Large intestine (tissue), 3 donors: Measurements from ENCODE around the gene NFKBIE. TPM values are rescaled to one million over a fixed set of nuclear protein-coding genes. Genes with fewer than 3 reads are reported as not detected.

Experiments used
- DNase-seq, 2 donors: peaks; one replicate each; pipeline versions ENCODE4 v3.0.0 to v3.0.0-alpha.2; 2013
- H3K27ac ChIP-seq: one replicate; pipeline ENCODE4 v1.5.1; 2013; ENCODE audit warnings: low read length
- H3K27me3 ChIP-seq: 2 replicates; pipeline ENCODE4 v1.6.1; 2013; ENCODE audit warnings: low read length; ENCODE audit not compliant: control insufficient read depth, insufficient read depth
- H3K36me3 ChIP-seq: 2 replicates; pipeline ENCODE4 v1.6.1; 2013; ENCODE audit warnings: low read length; ENCODE audit not compliant: control insufficient read depth, insufficient read depth
- H3K4me1 ChIP-seq: one replicate; pipeline ENCODE4 v1.6.1; 2013; ENCODE audit warnings: low read length; ENCODE audit not compliant: control insufficient read depth, insufficient read depth
- H3K4me3 ChIP-seq: one replicate; pipeline ENCODE4 v1.5.1; 2013; ENCODE audit warnings: low read length
- H3K9me3 ChIP-seq: one replicate; pipeline ENCODE4 v1.6.1; 2013; ENCODE audit warnings: mild to moderate bottlenecking, low read depth, low read length, moderate library complexity; ENCODE audit not compliant: control insufficient read depth
- WGBS: methylation state at CpG from one replicate; pipeline ENCODE4 v1.1.5; 2013; ENCODE audit warnings: low lambda C conversion rate; ENCODE audit not compliant: insufficient coverage; 5-methylcytosine and 5-hydroxymethylcytosine counted together
- polyA plus RNA-seq: library from polyadenylated mRNA; unstranded; fragments of 120-200 nt; gene quantifications from one replicate; pipeline ENCODE4 v1.2.1, GENCODE V29; 2013

NFKBIE gene
- polyA plus RNA-seq, 1 donor, result 10.5 TPM

DNA sequence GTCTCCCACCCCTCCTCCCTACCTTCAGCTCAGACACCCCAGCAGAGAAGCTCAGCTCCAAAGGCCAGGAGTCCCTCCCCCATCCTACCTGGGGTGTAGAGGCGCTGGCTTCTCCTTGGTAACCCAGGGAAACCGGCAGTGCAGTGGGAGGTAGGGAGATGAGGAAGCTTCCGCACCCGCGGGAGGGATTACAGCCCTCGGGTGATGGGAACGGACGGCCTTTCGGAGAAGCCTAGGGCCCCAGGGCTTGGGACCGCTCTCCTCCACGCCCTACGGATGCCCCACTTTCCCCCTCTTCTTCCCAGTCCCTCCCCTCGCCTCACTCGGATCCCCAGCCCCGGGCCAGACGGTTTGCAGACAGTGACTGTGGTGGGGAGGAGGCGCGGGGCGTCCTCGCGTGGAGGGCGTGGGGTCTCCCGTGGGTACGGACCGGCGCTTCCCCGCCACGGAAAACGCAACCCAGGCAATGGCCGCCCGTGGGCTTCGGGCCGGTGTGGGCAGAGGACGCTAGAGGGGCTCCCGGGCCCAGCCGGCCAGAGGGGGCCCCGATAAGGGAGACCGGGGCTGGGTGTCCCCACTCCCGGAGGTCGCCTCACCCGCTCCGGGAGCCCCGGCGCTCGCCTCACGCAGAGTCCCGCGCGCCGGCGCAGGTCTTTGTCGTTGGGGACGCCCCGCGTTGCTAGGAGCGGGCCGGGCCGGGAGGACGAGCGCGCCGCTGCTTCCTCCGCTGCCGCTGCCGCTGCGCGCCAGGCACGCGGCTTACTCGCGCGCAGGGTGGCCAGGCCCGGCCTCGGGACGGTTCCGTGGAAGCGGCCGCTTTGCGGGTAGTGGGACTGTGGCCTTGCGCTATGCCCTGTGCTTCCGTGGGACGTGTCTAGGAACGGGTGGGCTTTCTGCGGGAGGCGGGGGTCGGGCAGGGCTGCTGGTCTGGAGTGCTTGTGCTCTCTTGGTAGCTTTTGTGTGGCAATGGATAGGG lies 32.0 kb upstream of the NFKBIE start:
- Histone ChIP-seq H3K27ac (no peak overlapping the region), H3K27me3 (peaks cover 44% of the 10 kb centered on the region), H3K36me3 (peaks cover 26% of the 10 kb centered on the region), H3K4me1 (peaks cover 17% of the 10 kb centered on the region), H3K9me3 (no peaks in the 10 kb centered on the region), H3K4me3 (peak overlapping the region; percentile 35)
- peak in 1 of 2 donors; percentile 51 for DNase-seq
- WGBS, result no CpG with 5 or more reads among the region's 86 CpGs

DNA sequence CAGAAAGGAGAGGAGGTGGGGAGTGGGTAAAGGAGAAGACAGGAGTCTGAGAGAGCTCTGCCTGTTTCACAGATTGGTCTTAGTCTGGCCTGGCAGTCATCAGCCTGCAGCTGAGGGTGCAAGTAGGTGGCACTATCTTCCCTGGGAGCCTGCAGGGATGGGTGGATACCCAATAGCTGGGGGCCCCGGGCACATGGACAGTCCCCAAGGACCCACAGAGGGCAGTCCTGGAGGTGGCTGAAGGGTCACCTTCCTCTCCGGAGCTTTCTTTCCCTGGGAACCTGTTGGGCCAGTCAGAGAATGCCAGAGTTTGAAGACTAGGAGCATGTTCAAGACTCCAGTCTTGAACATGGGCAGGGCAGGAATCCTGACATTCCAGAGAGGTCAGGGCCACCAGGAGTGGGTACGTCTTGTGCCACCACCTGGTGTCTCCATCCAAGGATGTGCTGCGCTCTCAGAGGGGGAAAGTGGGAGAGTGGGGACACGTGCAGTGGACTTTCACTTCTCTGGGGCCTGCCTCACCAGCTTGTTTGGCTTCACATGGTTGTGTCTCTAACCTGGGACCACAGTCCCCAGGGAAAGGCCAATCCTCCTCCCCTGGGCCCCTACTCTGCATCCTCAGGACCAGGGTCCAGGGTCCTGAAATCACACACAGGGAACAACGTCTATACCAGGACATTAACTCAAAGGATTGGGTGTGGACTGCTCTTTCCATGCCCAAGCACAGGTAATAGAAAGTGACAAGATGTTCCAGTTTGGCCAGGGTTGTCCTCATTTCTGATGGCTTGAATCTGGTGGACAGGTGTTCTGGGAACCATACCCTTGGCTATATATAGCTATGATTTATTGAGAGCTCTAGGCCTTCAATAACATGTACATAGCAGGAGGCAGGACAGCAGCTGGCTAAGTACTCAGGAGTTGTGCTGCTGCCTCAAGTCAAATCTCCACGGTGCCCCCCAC lies 29.8 kb upstream of the NFKBIE start:
- no peak overlapping the region for H3K4me3 ChIP-seq
- no peak overlapping the region for H3K27ac ChIP-seq
- no peaks in the 10 kb centered on the region for H3K9me3 ChIP-seq
- H3K27me3 ChIP-seq, result peaks cover 63% of the 10 kb centered on the region
- H3K4me1 ChIP-seq, result peaks cover 17% of the 10 kb centered on the region
- no peak for DNase-seq
- H3K36me3 ChIP-seq, result peaks cover 4% of the 10 kb centered on the region
- no CpG with 5 or more reads among the region's 7 CpGs for WGBS

DNA sequence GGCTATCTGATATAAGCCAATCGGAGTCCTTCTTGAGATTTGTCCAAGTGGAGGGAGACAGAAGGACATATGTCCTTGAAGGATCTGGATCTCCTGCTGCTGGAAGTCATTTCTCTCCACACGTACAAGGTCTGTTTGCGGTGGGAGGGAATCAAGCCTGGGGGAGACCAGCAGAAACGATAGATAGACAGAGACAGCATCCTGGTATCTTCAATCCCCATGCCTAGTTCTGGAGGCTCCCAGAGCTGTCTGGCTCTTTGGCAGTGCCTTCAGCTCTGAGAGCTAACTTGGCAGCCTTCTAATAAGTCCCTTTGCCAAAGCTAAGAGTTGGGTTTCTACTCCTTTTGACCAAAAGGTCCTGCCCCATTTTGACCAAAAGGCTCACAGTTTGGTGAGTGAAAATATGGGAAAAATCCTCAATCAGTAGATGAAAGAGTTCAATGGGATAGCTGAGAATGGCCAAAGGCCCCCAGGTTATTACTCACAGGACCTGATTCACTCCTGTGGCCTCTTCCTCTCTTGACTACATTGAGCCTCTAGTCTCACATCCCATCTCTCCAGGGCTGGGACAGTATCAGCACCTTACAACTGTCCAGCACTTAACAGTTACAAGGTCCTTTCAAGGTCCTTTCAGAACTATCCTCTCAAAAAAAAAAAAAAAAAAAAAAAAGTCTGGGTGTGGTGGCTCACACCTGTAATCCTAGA lies 27.5 kb upstream of the NFKBIE start:
- no CpG with 5 or more reads among the region's 4 CpGs for WGBS

DNA sequence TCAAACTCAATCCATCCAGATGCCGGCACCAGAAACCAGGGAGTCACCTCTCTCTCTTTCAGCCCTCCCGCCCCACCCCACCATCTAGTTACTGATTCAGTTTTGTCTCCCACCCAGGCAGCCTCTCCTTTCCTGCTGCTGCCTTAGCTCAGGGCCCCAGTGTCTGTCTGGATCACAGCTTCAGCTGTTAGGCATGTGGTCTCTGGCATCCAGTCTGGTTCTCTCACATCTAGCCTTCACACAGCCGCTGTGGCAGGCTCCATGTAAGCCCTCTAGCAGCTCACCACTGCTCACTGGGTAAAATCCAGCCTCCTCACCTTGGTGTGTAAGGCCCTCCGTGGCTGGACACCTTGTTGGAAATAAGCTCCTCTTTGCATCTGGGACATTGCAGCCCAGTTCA lies 26.5 kb upstream of the NFKBIE start:
- Histone ChIP-seq H3K27me3 (peaks cover 74% of the 10 kb centered on the region), H3K9me3 (no peaks in the 10 kb centered on the region), H3K4me3 (no peak overlapping the region), H3K36me3 (no peaks in the 10 kb centered on the region), H3K4me1 (peaks cover 2% of the 10 kb centered on the region), H3K27ac (no peak overlapping the region)
- no peak for DNase-seq
- no CpG with 5 or more reads among the region's 4 CpGs for WGBS

More for the DNA sequence above, 27.5 kb upstream of the NFKBIE start:
- peaks cover 9% of the 10 kb centered on the region for H3K4me1 ChIP-seq
- H3K27me3 ChIP-seq, result peaks cover 76% of the 10 kb centered on the region
- no peak overlapping the region for H3K27ac ChIP-seq
- no peaks in the 10 kb centered on the region for H3K36me3 ChIP-seq
- no peaks in the 10 kb centered on the region for H3K9me3 ChIP-seq
- no peak for DNase-seq
- no peak overlapping the region for H3K4me3 ChIP-seq

DNA sequence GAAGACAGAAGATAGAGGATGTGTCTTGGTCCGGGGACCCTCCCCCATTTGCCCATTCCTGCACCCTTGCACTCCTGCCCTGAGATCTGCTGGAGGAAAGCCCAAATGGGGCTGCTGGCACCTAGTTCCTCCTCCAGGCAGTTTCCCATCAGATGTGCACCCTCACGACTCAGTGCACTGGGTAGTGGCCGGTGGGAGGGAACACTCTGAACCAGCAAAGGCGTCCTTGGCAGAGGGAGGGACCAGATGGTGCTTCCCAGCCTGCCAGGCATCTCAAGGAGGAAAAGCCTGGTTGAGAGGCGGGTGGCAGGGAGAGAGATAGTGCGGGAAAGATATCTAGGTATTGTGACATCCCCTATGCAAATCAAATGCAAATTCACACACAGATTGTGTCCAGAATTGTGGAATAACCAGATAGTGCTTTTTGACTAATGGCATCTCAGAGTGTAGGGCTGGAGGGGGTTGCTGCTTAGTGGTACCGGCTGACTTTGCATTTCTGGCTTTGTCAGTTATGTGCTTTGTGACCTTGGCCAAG lies 24.4 kb upstream of the NFKBIE start:
- Histone ChIP-seq H3K9me3 (no peaks in the 10 kb centered on the region), H3K27ac (no peak overlapping the region), H3K27me3 (peaks cover 54% of the 10 kb centered on the region), H3K4me3 (no peak overlapping the region), H3K4me1 (no peaks in the 10 kb centered on the region), H3K36me3 (no peaks in the 10 kb centered on the region)
- WGBS, result no CpG with 5 or more reads among the region's 7 CpGs
- no peak for DNase-seq

DNA sequence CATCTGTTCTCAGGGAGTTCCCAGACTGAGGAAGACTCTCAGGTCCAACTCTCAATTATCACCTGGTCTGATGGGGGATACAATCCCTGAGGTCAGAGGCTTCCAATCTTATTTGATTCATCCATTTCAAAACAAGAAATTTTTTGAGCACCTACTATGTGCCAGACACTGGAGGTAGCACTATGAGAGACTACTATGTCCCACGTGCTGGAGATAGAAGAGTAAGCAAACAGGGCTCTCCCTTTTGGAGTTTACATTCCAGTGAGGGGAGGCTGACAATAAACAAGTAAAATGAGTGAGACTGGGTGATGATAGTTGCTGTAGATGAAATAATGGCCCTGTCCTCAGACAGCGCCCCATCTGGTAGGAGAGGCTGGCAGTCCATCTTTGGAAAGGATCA lies 21.4 kb upstream of the NFKBIE start:
- Histone ChIP-seq H3K4me1 (no peaks in the 10 kb centered on the region), H3K4me3 (no peak overlapping the region), H3K27ac (no peak overlapping the region), H3K27me3 (peaks cover 53% of the 10 kb centered on the region), H3K36me3 (no peaks in the 10 kb centered on the region), H3K9me3 (no peaks in the 10 kb centered on the region)
- no CpG with 5 or more reads among the region's 2 CpGs for WGBS
- no peak for DNase-seq

DNA sequence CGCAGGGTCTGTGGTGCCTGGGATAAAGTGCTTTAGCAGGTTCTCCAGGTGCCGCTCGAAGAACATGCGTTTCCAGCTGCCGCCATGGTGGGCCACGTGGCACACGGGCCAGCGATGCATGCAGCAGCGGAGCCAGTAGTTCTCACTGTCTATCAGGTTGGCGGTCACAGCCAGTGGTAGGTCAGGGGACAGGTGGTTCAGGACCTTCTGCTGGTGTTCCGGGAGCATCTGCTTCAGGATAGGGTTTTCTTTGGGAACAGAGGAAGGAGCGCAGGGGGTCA lies 20.9 kb upstream of the NFKBIE start:
- peaks cover 49% of the 10 kb centered on the region for H3K27me3 ChIP-seq

DNA sequence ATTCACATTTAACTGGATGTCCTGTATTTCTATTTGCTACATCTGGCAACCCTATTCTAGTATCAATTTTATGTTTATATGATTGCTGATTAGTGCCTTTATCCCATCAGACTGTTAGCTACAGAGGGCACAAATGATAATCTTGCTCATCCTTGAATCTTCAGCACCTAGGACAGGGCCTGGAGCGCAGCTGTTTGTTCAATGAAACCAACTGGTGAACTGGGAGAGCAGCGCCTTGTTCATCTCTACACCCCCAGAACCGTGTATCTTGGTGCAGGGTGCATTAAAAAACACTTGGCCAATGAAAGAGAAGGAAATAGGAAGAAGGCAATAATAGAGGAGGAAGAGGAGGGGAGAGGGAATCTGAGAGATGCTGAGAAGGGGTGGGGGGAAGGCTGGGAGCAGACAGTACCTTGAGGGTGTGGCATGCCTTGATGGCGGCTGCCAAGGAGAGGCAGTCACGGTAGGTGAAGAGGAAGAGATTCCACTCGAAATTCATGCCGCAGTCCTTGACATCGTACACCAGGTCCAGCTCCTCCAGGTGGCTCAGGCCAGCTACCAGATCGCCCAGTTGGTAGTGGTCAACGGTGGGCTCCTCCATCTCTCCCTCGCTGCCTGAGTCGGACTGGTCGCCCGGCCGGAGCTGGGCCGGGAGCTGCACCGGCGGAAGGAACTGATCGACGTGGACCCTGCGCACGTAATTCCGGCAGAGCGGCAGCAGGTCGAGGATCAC lies 20.4 kb upstream of the NFKBIE start:
- 0% methylated on average over 1 of the region's 25 CpGs for WGBS
- DNase-seq, result no peak
- Histone ChIP-seq H3K27me3 (peaks cover 50% of the 10 kb centered on the region), H3K4me1 (no peaks in the 10 kb centered on the region), H3K36me3 (no peaks in the 10 kb centered on the region), H3K9me3 (no peaks in the 10 kb centered on the region), H3K4me3 (no peak overlapping the region), H3K27ac (no peak overlapping the region)

More for the DNA sequence above, 20.9 kb upstream of the NFKBIE start:
- H3K4me3 ChIP-seq, result no peak overlapping the region
- WGBS, result no CpG with 5 or more reads among the region's 12 CpGs
- H3K9me3 ChIP-seq, result no peaks in the 10 kb centered on the region
- H3K36me3 ChIP-seq, result no peaks in the 10 kb centered on the region
- H3K27ac ChIP-seq, result no peak overlapping the region
- H3K4me1 ChIP-seq, result no peaks in the 10 kb centered on the region
- DNase-seq, result no peak

DNA sequence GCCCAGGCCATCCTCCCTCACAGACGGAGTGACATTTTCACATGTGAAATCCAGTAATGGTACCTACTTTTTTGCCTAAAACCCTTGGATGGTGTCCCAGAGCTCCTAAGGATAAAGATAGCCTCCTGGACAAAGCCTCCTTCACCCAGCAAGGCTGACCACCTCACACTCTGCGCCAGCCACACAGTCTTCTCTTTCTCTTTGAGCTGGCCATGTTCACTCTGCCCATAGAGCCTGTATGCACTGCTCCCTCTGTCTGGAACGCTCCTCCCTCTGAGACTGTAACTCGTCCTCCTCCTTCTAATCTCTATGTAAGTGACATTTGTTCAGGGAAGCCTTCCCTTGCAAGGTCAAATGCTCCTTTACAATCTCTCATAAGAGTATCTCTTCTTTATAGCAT lies 19.5 kb upstream of the NFKBIE start:
- no peaks in the 10 kb centered on the region for H3K9me3 ChIP-seq
- H3K27me3 ChIP-seq, result peaks cover 46% of the 10 kb centered on the region
- WGBS, result no CpG with 5 or more reads among the region's 4 CpGs

More for the DNA sequence above, 19.5 kb upstream of the NFKBIE start:
- Histone ChIP-seq H3K36me3 (no peaks in the 10 kb centered on the region), H3K4me1 (no peaks in the 10 kb centered on the region), H3K27ac (no peak overlapping the region), H3K4me3 (no peak overlapping the region)
- no peak for DNase-seq
